ENCODE results near the gene TNFRSF19.

TNFRSF19 gene

GRCh38 chr13:23723471-23723870 lies 153.3 kb downstream of the TNFRSF19 start:
- Histone ChIP-seq H3K4me3 (ENCODE audit: low read length in 2 of 2) (no peak overlapping the region), H2BK5ac (ENCODE audit: low read length) (no peak overlapping the region), H4K8ac (ENCODE audit: low read depth, low read length) (no peak overlapping the region), H3K23ac (ENCODE audit: low read depth, low read length, poor library complexity) (no peak overlapping the region), H3K18ac (ENCODE audit: low read length) (no peak overlapping the region), H3K4me2 (ENCODE audit: insufficient read depth, low read length, poor library complexity, severe bottlenecking) (no peak overlapping the region), H3K4ac (ENCODE audit: low read length) (no peak overlapping the region), H4K91ac (ENCODE audit: low read depth, low read length, poor library complexity) (no peak overlapping the region), H2AFZ (ENCODE audit: low read length) (peak overlapping the region; percentile 62), H2BK15ac (ENCODE audit: low read length) (no peak overlapping the region), H3K9ac (ENCODE audit: low read depth, low read length, poor library complexity) (no peak overlapping the region), H3K36me3 (replicated peaks in 1 of 2; ENCODE audit: control insufficient read depth in 2 of 2, insufficient read depth in 2 of 2, low read length in 2 of 2) (no peaks in the 10 kb centered on the region), H2BK120ac (ENCODE audit: low read depth, low read length) (no peak overlapping the region), H3K4me1 (ENCODE audit: control insufficient read depth in 2 of 2, insufficient read depth in 1 of 2, low read depth in 1 of 2, low read length in 2 of 2) (peaks cover 0 to 17% of the 10 kb centered on the region in 2 donors), H2BK12ac (ENCODE audit: low read length) (no peak overlapping the region), H3K27me3 (ENCODE audit: control insufficient read depth in 3 of 3, insufficient read depth in 3 of 3, low read depth in 1 of 3, low read length in 3 of 3) (no peaks in the 10 kb centered on the region), H3K9me3 (replicated peaks in 1 of 2; ENCODE audit: control insufficient read depth in 2 of 2, insufficient read depth in 1 of 2, low read depth in 1 of 2, low read length in 2 of 2) (peaks cover 0 to 9% of the 10 kb centered on the region in 2 donors), H3K14ac (ENCODE audit: low read length) (no peak overlapping the region), H3K79me1 (ENCODE audit: low read depth, low read length) (no peaks in the 10 kb centered on the region), H3K27ac (replicated peaks; ENCODE audit: low read length) (no peak overlapping the region), H2AK5ac (ENCODE audit: low read depth, low read length) (no peak overlapping the region)
- DNase-seq (ENCODE audit: low spot score), result no peak
- no CpG with 5 or more reads among the region's 1 CpG for WGBS, 2 donors (ENCODE audit: extremely low coverage in 2 of 2, insufficient read length in 2 of 2, insufficient replicate concordance in 1 of 2)

GRCh38 chr13:23724196-23724970 lies 154.2 kb downstream of the TNFRSF19 start:
- H4K8ac ChIP-seq (ENCODE audit: low read depth, low read length), result no peak overlapping the region
- H3K23ac ChIP-seq (ENCODE audit: low read depth, low read length, poor library complexity), result no peak overlapping the region
- H2BK12ac ChIP-seq (ENCODE audit: low read length), result no peak overlapping the region
- H3K36me3 ChIP-seq (replicated peaks in 1 of 2; ENCODE audit: control insufficient read depth in 2 of 2, insufficient read depth in 2 of 2, low read length in 2 of 2), result peaks cover 0 to 3% of the 10 kb centered on the region in 2 donors
- no peaks in the 10 kb centered on the region for H3K27me3 ChIP-seq (ENCODE audit: control insufficient read depth in 3 of 3, insufficient read depth in 3 of 3, low read depth in 1 of 3, low read length in 3 of 3)
- H2AK5ac ChIP-seq (ENCODE audit: low read depth, low read length), result no peak overlapping the region
- H3K4me3 ChIP-seq (ENCODE audit: low read length in 2 of 2), result no peak overlapping the region
- no peak overlapping the region for H3K18ac ChIP-seq (ENCODE audit: low read length)
- no peak overlapping the region for H2BK5ac ChIP-seq (ENCODE audit: low read length)
- H3K9me3 ChIP-seq (replicated peaks in 1 of 2; ENCODE audit: control insufficient read depth in 2 of 2, insufficient read depth in 1 of 2, low read depth in 1 of 2, low read length in 2 of 2), result peaks cover 0 to 9% of the 10 kb centered on the region in 2 donors
- H3K4me1 ChIP-seq (ENCODE audit: control insufficient read depth in 2 of 2, insufficient read depth in 1 of 2, low read depth in 1 of 2, low read length in 2 of 2), result peaks cover 0 to 13% of the 10 kb centered on the region in 2 donors
- no peak overlapping the region for H3K9ac ChIP-seq (ENCODE audit: low read depth, low read length, poor library complexity)
- no peaks in the 10 kb centered on the region for H3K79me1 ChIP-seq (ENCODE audit: low read depth, low read length)
- H3K27ac ChIP-seq (replicated peaks; ENCODE audit: low read length), result no peak overlapping the region
- H3K4me2 ChIP-seq (ENCODE audit: insufficient read depth, low read length, poor library complexity, severe bottlenecking), result no peak overlapping the region
- H3K14ac ChIP-seq (ENCODE audit: low read length), result no peak overlapping the region
- no peak for DNase-seq (ENCODE audit: low spot score)
- H4K91ac ChIP-seq (ENCODE audit: low read depth, low read length, poor library complexity), result no peak overlapping the region
- no peak overlapping the region for H2BK120ac ChIP-seq (ENCODE audit: low read depth, low read length)
- no peak overlapping the region for H3K4ac ChIP-seq (ENCODE audit: low read length)
- H2AFZ ChIP-seq (ENCODE audit: low read length), result no peak overlapping the region
- no CpG with 5 or more reads among the region's 7 CpGs for WGBS, 2 donors (ENCODE audit: extremely low coverage in 2 of 2, insufficient read length in 2 of 2, insufficient replicate concordance in 1 of 2)
- H2BK15ac ChIP-seq (ENCODE audit: low read length), result no peak overlapping the region

Data from neuronal stem cell (in vitro differentiated cells).